SK-N-SH (cell line): Measurements from ENCODE around the gene FOXK2. TPM values are rescaled to one million over a fixed set of nuclear protein-coding genes. Genes with fewer than 3 reads are reported as not detected.

Experiments
- CTCF ChIA-PET: fragments of 300-600, 350-600 bp; formaldehyde crosslinking; extraction: SDS; loops from one replicate; lab custom pipeline; 2021; lab: Yijun Ruan, JAX
- POLR2A ChIA-PET: fragments of 350-600 bp; sonication (Branson Sonifier 250); formaldehyde crosslinking; extraction: SDS; loops from one replicate; lab custom pipeline; 2020; ENCODE audit warnings: antibody characterized with exemption, inconsistent platforms; lab: Yijun Ruan, JAX
- DNase-seq: peaks from one replicate; pipeline ENCODE4 v3.0.0; 2012
- H2AFZ ChIP-seq: fragments of 200-600 bp; sonication (generic); 2 replicates; pipeline ENCODE4 v1.8.1; 2016; ENCODE audit warnings: antibody characterized with exemption, mild to moderate bottlenecking, low read depth
- H3F3A ChIP-seq: fragments of 200-600 bp; sonication (generic); replicated peaks from 2 replicates; pipeline ENCODE3; 2016; ENCODE audit warnings: antibody characterized with exemption, mild to moderate bottlenecking; ENCODE audit not compliant: insufficient read depth
- H3K27ac ChIP-seq, 2 experiments: fragments of 200-500 bp in 1 of 2; fragments of 200-600 bp in 1 of 2; sonication (Bioruptor generic) in 1 of 2; sonication (generic), shearing (Covaris generic) in 1 of 2; 2 replicates each; pipeline versions ENCODE4 v1.5.1 to v1.6.1; 2014 to 2016; ENCODE audit warnings: low read depth in 2 of 2, inconsistent platforms in 1 of 2, low read length in 1 of 2, mild to moderate bottlenecking in 1 of 2, mixed read lengths in 1 of 2
- H3K27me3 ChIP-seq: fragments of 200-600 bp; sonication (generic), shearing (Covaris generic); 2 replicates; pipeline ENCODE4 v1.6.1; 2016; ENCODE audit warnings: mixed run types; ENCODE audit not compliant: insufficient read depth
- H3K36me3 ChIP-seq, 2 experiments: fragments of 200-500 bp in 1 of 2; fragments of 200-600 bp in 1 of 2; sonication (Bioruptor generic) in 1 of 2; sonication (generic) in 1 of 2; replicated peaks in 1 of 2; 2 replicates each; pipeline versions ENCODE3 to v1.5.1; 2014 to 2016; ENCODE audit warnings: low read length in 1 of 2, mild to moderate bottlenecking in 1 of 2; ENCODE audit not compliant: insufficient read depth in 2 of 2, control insufficient read depth in 1 of 2
- H3K4me1 ChIP-seq, 2 experiments: fragments of 200-500 bp in 1 of 2; fragments of 200-600 bp in 1 of 2; sonication (Bioruptor generic) in 1 of 2; sonication (generic), shearing (Covaris generic) in 1 of 2; 2 replicates each; pipeline versions ENCODE4 v1.5.1 to v1.6.1; 2014 to 2016; ENCODE audit warnings: low read depth in 1 of 2, low read length in 1 of 2, mixed run types in 1 of 2; ENCODE audit not compliant: insufficient read depth in 2 of 2, control insufficient read depth in 1 of 2
- H3K4me2 ChIP-seq: fragments of 200-600 bp; sonication (generic), shearing (Covaris generic); 2 replicates; pipeline ENCODE4 v1.6.1; 2017; ENCODE audit warnings: mixed run types
- H3K4me3 ChIP-seq, 2 experiments: fragments of 200-500 bp in 1 of 2; fragments of 200-600 bp in 1 of 2; sonication (Bioruptor generic) in 1 of 2; sonication (generic), shearing (Covaris generic) in 1 of 2; 2 replicates each; pipeline versions ENCODE4 v1.5.1 to v1.8.1; 2014 to 2016; ENCODE audit warnings: low read depth in 2 of 2, inconsistent platforms in 1 of 2, low read length in 1 of 2, mild to moderate bottlenecking in 1 of 2, mixed read lengths in 1 of 2, moderate library complexity in 1 of 2
- H3K79me2 ChIP-seq: fragments of 200-600 bp; sonication (generic); 2 replicates; pipeline ENCODE4 v1.8.1; 2017; ENCODE audit warnings: mild to moderate bottlenecking; ENCODE audit not compliant: insufficient read depth
- H3K9ac ChIP-seq: fragments of 200-600 bp; sonication (generic); 2 replicates; pipeline ENCODE4 v1.6.1; 2017; ENCODE audit warnings: mixed run types
- H3K9me2 ChIP-seq: fragments of 200-600 bp; sonication (generic); 2 replicates; pipeline ENCODE4 v1.6.1; 2017; ENCODE audit warnings: mixed run types
- H3K9me3 ChIP-seq: fragments of 200-600 bp; sonication (generic); 2 replicates; pipeline ENCODE4 v1.6.1; 2017; ENCODE audit warnings: mixed run types, mild to moderate bottlenecking, moderate library complexity
- H4K20me1 ChIP-seq: fragments of 200-600 bp; sonication (generic); 2 replicates; pipeline ENCODE4 v1.6.1; 2017; ENCODE audit warnings: mild to moderate bottlenecking, mixed run types; ENCODE audit not compliant: insufficient read depth
- CTCF ChIP-seq: fragments of 200-600 bp; sonication (generic); IDR thresholded peaks from 2 replicates; pipeline ENCODE4 v1.6.1; 2017; ENCODE audit warnings: antibody characterized with exemption, mild to moderate bottlenecking, moderate library complexity
- EZH2phosphoT487 ChIP-seq: fragments of 200-600 bp; sonication (generic); IDR thresholded peaks from 2 replicates; pipeline ENCODE4 v1.6.1; 2017; ENCODE audit warnings: low read depth, mixed run types, mild to moderate bottlenecking, antibody characterized with exemption, moderate library complexity, borderline replicate concordance
- FOSL2 ChIP-seq: IDR thresholded peaks from 2 replicates; pipeline ENCODE4 v1.4.0; 2012; ENCODE audit warnings: low read depth, mild to moderate bottlenecking, moderate library complexity, borderline replicate concordance
- FOXM1 ChIP-seq: IDR thresholded peaks from 2 replicates; pipeline ENCODE4 v1.4.0; 2012; ENCODE audit warnings: low read depth, mild to moderate bottlenecking
- MAX ChIP-seq: IDR thresholded peaks from 2 replicates; pipeline ENCODE4 v1.4.0; 2012; ENCODE audit warnings: low read depth
- NRF1 ChIP-seq: IDR thresholded peaks from 2 replicates; pipeline ENCODE4 v1.6.1; 2012; ENCODE audit warnings: low read depth, mild to moderate bottlenecking, low read length
- RFX5 ChIP-seq: IDR thresholded peaks from 2 replicates; pipeline ENCODE4 v1.6.1; 2012; ENCODE audit warnings: mild to moderate bottlenecking, improper control_type of control experiment, low read length
- RXRA ChIP-seq: IDR thresholded peaks from 2 replicates; pipeline ENCODE4 v1.4.0; 2012; ENCODE audit warnings: low read depth, mild to moderate bottlenecking, borderline replicate concordance
- SMC3 ChIP-seq: IDR thresholded peaks from 2 replicates; pipeline ENCODE4 v1.6.1; 2012; ENCODE audit warnings: low read depth, low read length, improper control_type of control experiment
- TCF12 ChIP-seq: IDR thresholded peaks from 2 replicates; pipeline ENCODE4 v1.4.0; 2012
- ZBTB33 ChIP-seq: IDR thresholded peaks from 2 replicates; pipeline ENCODE4 v1.4.0; 2012; ENCODE audit warnings: low read depth, borderline replicate concordance
- WGBS: methylation state at CpG from one replicate; pipeline ENCODE4 v1.1.6; 2017; ENCODE audit warnings: low lambda C conversion rate; 5-methylcytosine and 5-hydroxymethylcytosine counted together
- polyA plus RNA-seq, 3 experiments: library from polyadenylated mRNA; depleted of rRNA; stranded (reverse); fragments of >200 nt; gene quantifications; 2 replicates each; pipeline ENCODE4 v1.2.3, GENCODE V29; 2012
- TF ChIP-seq, protein P1 (sequence below): IDR thresholded peaks from 2 replicates; pipeline ENCODE4 v1.4.0; 2012; ENCODE audit warnings: low read depth, borderline replicate concordance
- TF ChIP-seq, protein P2 (sequence below): fragments of 150-350 bp; IDR thresholded peaks from 2 replicates; pipeline ENCODE4 v1.6.1; 2016; ENCODE audit warnings: mild to moderate bottlenecking, low read depth, low read length
- TF ChIP-seq, protein P3 (sequence below): IDR thresholded peaks from 2 replicates; pipeline ENCODE4 v1.6.1; 2012; ENCODE audit warnings: mild to moderate bottlenecking, low read depth, low read length, moderate library complexity

Gene FOXK2
- polyA plus RNA-seq, 1 of the 3 experiments (the other 2 are of a cell fraction), result 36.4 TPM

DNA sequence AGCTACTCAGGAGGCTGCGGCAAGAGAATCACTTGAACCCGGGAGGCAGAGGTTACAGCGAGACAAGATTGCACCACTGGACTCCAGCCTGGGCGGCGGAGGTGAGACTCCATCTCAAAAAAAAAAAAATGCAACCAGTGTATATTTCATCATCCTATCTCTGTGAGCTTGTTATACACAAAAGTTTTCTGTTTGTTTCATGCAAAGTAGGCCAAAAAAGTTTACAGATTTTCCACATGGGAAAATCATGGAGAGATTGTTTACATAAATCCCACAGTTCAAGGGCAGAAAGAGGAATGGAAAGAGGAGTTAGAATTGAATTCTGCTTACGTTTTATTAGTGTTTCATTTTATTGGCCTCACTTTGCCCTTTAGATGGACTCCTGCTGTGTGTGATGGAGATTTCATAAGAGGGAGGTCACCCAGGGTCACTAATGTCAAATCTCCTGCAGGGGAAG, 36.3 kb upstream of the FOXK2 start:
- no peak overlapping the region for H3K9ac ChIP-seq
- no peaks in the 10 kb centered on the region for H4K20me1 ChIP-seq
- peaks cover 47 to 75% of the 10 kb centered on the region in 2 experiments for H3K36me3 ChIP-seq
- no peak overlapping the region for H3K4me2 ChIP-seq
- no peaks in the 10 kb centered on the region for H3K9me3 ChIP-seq
- H3K9me2 ChIP-seq, result no peaks in the 10 kb centered on the region
- H3K27me3 ChIP-seq, result no peaks in the 10 kb centered on the region
- H3K27ac ChIP-seq, result no peak overlapping the region
- H3K4me1 ChIP-seq, result no peaks in the 10 kb centered on the region
- TF ChIP-seq, protein P1, sequence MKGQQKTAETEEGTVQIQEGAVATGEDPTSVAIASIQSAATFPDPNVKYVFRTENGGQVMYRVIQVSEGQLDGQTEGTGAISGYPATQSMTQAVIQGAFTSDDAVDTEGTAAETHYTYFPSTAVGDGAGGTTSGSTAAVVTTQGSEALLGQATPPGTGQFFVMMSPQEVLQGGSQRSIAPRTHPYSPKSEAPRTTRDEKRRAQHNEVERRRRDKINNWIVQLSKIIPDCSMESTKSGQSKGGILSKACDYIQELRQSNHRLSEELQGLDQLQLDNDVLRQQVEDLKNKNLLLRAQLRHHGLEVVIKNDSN, result no peak
- TF ChIP-seq ZBTB33, result no peak
- TF ChIP-seq NRF1, result no peak
- TF ChIP-seq RFX5, result no peak
- no peak for TF ChIP-seq RXRA
- TF ChIP-seq FOSL2, result no peak
- no peak for TF ChIP-seq FOXM1
- no peak for TF ChIP-seq MAX
- TF ChIP-seq, protein P2, sequence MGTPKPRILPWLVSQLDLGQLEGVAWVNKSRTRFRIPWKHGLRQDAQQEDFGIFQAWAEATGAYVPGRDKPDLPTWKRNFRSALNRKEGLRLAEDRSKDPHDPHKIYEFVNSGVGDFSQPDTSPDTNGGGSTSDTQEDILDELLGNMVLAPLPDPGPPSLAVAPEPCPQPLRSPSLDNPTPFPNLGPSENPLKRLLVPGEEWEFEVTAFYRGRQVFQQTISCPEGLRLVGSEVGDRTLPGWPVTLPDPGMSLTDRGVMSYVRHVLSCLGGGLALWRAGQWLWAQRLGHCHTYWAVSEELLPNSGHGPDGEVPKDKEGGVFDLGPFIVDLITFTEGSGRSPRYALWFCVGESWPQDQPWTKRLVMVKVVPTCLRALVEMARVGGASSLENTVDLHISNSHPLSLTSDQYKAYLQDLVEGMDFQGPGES, result no peak
- TF ChIP-seq, protein P3, sequence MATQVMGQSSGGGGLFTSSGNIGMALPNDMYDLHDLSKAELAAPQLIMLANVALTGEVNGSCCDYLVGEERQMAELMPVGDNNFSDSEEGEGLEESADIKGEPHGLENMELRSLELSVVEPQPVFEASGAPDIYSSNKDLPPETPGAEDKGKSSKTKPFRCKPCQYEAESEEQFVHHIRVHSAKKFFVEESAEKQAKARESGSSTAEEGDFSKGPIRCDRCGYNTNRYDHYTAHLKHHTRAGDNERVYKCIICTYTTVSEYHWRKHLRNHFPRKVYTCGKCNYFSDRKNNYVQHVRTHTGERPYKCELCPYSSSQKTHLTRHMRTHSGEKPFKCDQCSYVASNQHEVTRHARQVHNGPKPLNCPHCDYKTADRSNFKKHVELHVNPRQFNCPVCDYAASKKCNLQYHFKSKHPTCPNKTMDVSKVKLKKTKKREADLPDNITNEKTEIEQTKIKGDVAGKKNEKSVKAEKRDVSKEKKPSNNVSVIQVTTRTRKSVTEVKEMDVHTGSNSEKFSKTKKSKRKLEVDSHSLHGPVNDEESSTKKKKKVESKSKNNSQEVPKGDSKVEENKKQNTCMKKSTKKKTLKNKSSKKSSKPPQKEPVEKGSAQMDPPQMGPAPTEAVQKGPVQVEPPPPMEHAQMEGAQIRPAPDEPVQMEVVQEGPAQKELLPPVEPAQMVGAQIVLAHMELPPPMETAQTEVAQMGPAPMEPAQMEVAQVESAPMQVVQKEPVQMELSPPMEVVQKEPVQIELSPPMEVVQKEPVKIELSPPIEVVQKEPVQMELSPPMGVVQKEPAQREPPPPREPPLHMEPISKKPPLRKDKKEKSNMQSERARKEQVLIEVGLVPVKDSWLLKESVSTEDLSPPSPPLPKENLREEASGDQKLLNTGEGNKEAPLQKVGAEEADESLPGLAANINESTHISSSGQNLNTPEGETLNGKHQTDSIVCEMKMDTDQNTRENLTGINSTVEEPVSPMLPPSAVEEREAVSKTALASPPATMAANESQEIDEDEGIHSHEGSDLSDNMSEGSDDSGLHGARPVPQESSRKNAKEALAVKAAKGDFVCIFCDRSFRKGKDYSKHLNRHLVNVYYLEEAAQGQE, result no peak
- TF ChIP-seq CTCF, result no peak
- TF ChIP-seq EZH2phosphoT487, result no peak
- no peak for TF ChIP-seq TCF12
- TF ChIP-seq SMC3, result no peak
- DNase-seq, result no peak
- 98% methylated on average over 6 of the region's 6 CpGs for WGBS
- H2AFZ ChIP-seq, result no peak overlapping the region
- CTCF ChIA-PET, result no interaction called here
- H3K4me3 ChIP-seq, result no peak overlapping the region
- POLR2A ChIA-PET, result no interaction called here
- H3F3A ChIP-seq, result peaks cover 18% of the 10 kb centered on the region
- no peaks in the 10 kb centered on the region for H3K79me2 ChIP-seq
